HG03342 (cell line): ENCODE results near the gene GPC5.

Experiments
- ATAC-seq: cut with Tn5 transposase; IDR thresholded peaks from one replicate; pipeline ENCODE4 v1.9.1; 2021; ENCODE audit warnings: mild to moderate bottlenecking, moderate library complexity; ENCODE audit not compliant: unreplicated experiment

Gene GPC5

DNA sequence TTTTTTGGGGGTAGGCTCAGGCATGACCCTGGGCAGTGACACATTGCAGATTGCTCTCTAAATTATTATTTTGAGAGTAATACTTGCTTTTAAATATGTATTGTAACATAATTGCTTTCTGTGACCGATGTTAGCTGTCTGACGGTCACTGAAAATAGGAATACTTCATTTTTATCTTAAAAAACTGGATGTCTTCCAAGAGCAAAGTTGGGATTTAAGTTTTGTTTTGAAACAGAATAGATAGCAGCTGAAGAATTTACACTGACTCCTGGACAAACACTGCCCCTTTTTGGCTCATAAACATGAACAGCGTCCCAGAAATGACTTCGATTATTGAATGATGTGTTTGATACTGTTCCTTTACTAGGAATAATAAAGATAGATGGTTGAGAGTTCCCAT, 535.9 kb downstream of the GPC5 start:
- no peak for ATAC-seq

DNA sequence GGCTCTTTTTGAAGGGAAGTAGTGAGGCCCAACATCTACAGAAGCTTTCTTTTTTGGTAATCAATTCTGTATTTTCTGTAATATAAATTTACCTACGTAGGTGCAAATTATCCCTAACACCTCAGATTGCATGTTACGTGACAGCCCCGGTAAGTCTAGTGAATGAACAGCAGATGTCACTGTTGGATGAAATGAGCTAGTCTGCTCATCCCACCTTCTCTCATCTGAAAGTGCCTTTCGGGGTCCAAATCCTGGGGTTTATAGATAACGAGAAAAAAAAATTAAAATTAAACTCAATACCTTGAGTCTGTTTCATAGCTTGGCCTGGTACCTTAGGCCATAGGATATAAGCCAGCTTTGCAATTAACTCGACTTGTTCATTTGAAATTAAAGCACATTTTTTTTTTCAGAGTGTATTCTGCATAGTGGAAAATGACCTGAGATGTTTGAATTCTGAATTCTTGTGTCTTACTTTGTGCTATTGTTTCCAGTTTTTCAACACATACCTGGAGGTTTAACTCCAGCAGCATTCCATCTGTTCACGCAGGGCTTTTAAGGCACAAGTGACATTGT, 548.2 kb downstream of the GPC5 start:
- ATAC-seq, result peak; percentile 56

DNA sequence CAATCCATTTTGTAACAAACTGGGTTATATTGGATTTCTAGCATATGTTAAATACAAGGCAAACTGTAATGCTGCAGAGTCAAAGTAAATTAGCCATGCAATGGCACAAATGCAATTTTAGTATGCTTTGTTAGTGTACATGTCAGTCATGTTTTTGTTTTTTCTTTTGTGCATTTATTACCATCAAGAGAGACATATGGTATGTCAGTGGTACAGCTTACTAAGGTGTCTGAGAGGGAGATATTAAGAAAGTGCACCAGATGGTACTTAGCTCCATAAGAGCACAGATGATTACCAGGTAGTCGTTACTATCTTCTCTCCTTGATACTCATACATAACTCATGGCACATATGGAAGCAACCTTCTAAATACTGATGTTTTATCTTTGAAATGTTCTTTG, 550.3 kb downstream of the GPC5 start:
- no peak for ATAC-seq

DNA sequence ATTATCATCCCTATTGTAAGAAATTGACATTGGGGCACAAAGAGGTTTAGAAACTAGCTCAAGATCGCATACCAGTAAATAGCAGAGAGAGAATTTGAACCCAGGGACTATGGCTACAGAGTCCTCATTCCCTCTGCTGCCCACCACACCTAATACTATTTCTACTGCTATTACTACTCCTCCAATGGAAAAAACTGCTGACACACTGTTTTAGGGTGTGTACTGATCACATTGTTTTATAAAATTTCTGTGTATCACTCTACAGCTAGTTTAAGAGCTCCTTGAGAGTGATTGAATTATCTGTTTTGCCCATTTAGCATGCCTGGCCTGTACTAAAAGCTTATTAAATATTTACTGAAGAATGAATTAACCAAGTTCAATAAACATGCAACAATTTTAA, 552.4 kb downstream of the GPC5 start:
- ATAC-seq, result no peak

DNA sequence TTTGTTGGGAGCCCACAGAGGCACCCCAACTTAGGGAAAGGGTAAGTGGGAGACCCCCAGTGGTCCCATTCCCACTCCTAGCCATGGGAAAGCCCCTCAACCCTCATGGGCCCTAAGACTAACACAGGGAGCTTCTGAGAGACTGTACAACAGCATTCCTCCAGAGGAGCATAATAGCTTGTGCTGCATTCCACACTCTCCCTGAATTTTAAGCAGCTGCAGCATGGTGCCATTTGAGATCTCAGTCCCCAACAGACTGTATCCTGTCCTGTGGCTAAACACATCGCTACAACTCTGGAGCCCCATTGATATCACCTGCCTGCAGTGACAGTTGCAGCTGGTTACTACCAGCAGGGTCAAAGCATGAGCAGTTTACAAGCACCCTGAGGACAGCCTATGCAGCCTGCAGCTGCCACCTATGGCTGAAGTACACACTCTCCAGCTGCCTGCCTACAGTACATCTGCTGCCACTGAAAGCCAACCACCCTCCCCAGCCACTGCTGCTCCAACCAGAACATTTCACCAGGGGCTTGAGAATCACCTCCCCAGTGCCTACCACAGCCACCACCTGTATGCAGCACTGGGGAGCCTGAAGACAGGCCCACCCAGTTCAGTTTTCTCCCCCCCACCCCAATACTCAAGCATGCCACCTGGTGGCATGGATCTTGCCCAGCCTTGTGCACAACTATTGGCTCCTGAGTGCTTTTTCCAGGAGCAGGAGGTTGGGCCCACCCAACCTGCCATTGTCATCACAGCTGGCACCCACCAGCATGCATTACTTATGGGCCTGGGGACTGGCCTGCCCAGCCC, 557.3 kb downstream of the GPC5 start:
- no peak for ATAC-seq

DNA sequence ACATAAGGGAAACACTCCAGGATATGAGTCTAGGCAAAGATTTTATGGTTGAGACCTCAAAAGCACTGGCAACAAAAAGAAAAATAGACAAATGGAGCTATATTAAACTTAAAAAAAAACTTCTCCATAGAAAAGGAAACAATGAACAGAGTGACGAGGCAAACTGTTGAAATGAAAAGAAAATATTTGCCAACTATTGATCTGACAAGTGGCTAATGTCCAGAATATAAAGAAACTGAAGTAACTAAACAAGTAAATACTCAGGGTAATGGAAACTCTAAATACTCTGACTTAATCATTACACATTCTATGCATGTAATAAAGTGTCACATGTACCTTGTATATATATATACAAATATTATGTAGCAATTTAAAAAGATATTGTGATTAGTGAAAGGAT, 562.5 kb downstream of the GPC5 start:
- ATAC-seq, result no peak

DNA sequence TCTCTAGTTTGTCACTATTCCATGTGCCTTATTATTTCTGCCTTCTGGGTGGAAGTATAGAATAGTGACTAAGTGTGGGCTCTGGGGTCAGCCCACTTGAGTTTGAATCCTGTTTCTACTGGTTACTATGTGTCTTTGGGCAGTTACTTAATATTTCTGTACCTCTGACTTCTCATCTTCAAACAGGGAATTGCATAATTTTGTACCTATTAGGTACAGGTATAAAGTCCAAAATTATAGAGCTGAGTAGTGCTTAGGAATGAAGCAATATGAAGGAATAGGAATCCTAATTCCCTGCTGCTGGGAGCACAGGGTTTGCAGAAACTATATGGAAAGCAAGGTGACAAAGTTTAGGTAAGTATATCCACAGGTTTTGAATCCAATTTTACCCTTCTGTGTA, 564.5 kb downstream of the GPC5 start:
- ATAC-seq, result no peak

DNA sequence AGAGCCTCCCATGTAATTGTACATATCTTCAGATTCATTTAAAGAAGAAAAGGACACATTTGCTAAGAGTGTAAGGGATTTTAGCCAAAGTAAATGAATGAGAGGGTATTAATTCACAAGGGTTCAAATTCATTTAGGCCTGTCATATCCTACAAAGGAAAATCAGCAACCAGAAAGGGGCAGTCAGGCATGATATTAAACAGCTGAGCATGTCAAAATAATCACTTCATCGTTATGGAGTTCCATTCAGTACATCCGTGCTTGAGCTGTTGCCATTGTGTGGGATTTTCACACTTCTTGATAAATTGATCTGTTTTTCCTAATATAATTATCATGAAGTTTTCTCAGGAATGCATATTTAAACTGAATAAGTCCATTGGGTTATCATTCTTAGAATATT, 567.1 kb downstream of the GPC5 start:
- no peak for ATAC-seq

DNA sequence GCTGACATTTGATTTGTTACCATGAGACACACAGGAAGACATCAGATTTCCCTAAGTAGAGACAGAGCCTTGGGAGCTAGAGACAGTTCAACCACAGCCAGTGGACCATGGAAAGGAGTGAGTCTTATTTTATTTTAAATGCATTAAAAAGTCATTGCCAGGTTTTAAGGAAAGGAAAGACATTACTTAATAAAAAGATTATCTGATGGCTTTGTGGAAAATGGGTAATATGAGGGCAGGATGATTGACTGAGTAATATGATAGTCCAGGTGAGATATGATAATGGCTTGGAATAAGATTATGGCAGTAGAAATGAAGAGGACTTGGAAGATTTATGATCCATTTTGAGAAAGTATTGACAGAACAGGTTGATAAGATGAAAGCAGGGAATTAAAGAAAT, 580.1 kb downstream of the GPC5 start:
- no peak for ATAC-seq

DNA sequence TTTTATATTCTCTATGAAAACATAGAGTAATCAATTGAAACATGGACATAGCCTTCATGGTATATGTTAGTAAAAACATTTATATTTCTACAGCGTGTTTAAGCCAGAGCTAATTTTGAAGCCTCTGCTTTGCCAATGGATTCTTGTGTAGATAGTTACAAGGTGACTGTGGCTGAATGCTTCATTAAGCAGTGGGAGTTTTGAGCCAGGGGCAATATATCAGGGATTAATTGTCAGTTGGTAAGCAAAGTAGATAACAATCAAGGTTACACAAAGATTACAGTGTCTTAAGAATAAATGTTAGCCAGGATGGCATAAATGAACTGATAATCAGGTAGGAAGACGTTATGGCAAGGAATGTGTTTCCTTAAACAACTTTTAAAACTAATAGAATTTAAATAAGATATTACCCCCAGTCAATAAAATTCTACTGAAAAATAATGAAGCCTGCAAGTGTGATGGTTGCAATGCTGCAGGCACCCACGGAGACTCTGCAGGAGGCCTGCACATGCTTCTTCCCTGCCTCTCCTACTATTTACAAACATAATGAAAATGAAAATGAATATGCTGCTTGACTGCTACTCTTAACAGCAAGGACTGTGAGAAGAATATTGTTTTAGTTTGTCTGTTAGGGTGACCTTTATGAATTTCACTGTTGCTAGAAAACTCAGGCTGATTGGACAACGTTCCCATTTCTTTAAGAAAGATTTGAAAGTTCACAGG, 588.5 kb downstream of the GPC5 start:
- ATAC-seq, result no peak

DNA sequence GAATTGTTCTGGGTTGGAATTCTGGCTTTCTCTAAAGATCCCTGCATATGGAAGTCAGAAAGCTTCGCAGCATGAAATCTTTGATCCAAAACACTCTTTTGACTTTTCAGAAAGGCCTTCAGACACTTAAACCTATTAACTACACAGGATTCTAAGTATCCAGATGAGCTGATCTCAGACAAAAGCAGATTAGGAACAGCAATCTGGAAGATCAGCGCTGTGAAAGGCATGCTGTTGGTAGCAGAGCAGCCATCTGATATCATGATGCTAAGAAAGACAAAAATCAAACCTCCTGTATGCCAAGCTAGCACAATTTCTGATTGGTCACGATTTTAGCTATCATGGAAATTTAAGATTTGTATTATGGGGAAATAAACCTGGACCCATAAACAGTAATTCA, 589.9 kb downstream of the GPC5 start:
- no peak for ATAC-seq

DNA sequence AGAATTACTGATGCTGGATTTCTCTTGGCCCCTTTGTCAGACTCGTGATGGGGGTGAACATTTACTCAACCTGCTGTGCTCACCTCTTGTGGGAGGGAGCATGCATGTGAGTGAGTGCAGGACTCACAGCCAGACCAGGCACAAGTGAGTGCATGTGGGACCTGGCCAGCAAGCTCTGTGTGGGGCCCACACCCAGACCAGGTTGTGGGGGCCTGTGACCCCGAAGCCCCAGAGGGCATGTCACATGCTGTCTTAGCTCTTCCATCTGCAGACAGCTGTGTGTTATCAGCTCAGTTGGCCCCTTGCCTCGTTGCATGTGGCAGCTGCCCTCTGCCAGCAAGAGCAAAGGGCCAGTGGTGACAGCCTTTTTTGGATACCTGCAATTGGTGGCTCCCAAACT, 614.4 kb downstream of the GPC5 start:
- ATAC-seq, result no peak

DNA sequence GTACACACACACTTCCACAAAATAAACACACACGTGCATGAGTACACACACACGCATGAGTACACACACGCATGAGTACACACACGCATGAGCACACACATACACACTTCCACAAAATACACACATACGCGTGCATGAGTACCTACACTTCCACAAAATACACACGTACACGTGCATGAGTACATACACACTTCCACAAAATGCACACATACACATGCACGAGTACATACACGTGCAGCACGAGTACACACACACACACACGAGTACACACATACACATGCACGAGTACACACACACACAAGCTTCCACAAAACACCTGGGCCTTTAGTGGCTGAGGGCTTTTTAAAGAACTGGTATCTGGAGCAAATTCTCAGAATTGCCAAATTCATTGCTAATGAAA, 619.3 kb downstream of the GPC5 start:
- no peak for ATAC-seq

DNA sequence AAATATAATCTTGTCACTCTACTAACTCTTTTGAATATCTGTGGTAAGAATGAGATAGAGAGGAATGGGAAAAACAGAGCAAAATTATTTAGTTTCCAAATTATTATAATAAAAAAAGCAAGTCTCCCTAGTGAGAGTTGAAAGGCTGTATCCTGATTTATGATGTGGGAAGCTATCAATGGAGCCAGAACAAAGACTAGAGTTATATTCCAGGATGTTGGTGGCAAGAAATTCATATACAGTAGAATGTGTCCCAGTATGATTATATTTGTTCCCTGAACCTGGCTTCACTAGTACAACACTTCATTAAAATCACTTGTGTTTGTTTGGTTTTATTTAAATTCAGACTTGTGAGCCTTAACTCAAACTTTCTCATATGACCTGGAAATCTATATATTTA, 630.3 kb downstream of the GPC5 start:
- no peak for ATAC-seq

DNA sequence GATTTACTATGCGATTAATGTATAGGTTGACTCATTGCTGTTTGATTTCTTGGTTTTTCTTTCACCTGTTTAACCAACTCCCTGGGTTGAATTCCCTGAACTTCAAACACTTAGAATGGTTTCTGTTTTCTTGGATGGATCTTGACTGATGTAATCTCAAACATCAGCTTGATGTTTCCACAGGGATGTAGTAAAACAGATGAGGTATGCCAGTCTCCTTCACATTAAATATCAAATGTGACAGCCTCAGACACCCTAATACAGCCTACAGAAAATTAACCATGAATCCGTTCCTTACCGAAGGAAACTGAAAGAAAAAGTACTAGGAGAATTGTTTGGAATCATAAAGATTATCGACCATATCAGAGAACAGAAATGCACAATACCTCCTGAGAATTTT, 631.2 kb downstream of the GPC5 start:
- ATAC-seq, result no peak

DNA sequence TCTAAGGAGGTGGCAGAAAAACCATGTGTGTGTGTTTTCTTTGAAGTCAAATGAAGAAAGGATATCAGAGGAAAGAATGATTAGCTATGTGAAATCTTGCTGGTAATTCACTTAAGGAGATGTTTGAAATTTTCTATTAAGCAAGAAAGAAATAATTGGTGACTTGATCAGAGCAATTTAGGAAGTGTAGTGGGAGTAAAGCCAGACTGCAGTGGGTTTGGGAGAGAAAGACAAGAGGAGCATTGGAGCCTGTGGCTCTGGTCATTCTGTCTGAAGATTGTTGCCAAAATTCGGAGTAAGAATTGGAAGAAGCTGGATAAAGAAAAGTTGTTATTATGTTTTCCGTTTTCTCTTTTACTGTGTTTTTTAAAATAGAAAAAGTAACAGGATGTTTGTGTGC, 640.5 kb downstream of the GPC5 start:
- ATAC-seq, result no peak

DNA sequence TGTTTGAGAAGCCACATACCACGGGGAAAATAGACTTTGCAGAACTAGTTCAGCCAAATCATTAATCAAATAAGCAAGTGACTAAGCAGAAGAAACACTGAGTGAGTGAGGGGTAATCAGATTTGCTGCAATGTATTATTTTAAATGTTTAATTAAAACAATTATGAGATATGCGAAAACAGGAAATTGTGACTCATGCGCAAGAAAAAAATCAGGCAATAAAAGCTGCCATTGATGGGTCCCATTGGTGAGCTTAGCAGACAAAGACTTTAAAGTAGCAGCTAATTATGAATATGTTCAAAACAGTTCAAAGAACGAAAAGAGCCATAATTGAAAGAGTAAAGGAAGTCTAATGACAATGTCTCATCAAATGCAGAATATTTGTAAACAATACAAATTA, 644.1 kb downstream of the GPC5 start:
- ATAC-seq, result no peak

DNA sequence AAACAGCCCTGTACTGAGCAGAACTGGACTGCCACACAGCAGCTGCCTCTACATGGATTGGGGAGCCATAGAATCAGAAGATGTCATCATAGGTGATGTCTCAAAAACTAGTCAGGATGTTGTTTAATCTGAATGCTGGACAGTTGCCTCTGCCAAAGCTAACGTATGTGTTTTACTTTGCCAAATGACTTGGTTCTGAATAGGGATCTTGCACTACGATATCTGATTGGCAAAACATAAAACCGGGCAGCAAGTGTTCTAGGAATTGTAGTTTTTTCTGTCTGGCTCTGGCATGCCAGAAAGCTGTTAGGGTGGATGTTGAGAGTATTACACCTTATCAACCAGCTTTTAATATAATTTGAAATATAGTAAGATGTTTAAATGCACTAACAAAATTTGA, 645.9 kb downstream of the GPC5 start:
- ATAC-seq, result no peak

DNA sequence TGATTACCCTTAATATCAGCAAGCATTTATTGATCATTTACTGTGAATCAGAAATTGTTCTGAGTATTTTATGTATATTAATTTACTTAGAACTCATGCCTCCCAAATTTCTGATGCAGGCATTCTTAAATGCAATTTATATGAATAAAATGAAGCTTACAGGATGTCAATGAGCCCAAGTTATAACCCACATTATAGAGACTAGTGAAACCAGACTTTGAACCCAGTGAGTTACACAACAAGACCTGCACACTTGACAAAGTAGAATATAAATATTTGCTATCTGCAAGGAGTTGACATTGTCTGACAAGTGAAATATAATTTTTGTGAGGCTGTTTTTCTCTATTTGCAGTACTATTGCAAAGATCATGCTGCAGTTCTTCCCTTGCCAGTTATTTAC, 656.0 kb downstream of the GPC5 start:
- no peak for ATAC-seq

DNA sequence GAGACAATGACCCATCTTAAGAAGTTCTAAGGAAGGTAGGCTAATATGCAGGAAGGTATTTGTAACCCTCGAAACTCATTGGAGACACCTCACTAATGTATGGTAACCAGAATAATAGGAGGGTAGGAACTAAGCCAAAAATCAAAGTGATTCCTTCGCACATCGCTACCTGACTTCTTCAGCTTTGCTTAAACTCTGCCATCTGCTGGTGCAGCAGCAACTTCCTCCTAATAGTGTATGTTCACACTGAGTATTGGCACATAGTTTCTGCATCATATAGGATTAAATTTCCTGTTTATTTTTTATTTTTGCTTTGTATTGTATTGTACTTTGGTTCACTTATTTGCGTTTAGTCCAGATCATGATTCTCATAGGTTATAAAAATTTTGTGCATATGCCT, 676.2 kb downstream of the GPC5 start:
- ATAC-seq, result no peak

DNA sequence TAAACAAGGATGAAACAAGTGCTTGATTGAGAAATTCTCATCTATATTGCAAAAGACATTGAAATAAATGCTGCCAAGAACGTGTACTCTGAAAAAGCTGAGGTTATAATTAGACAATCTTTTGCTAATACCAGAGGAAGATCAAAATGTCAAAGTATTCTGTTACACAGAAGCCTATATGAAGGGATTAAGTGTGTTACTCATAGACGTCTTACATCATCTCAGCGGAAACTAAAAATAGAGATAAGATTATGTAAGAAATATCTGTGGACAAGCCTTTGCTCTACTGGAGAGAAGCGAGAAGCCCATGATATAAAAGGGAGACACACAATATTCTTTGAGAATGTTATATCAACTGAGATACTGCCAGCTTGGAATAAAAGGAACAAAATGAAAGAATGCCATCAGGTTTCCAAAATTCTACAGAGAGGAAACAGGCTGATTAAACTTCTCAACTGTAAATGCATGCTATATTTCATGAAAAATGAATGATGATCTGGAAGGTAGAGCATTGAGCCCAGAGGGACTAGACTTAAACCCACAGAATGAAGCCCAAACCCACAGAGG, 699.0 kb downstream of the GPC5 start:
- no peak for ATAC-seq

DNA sequence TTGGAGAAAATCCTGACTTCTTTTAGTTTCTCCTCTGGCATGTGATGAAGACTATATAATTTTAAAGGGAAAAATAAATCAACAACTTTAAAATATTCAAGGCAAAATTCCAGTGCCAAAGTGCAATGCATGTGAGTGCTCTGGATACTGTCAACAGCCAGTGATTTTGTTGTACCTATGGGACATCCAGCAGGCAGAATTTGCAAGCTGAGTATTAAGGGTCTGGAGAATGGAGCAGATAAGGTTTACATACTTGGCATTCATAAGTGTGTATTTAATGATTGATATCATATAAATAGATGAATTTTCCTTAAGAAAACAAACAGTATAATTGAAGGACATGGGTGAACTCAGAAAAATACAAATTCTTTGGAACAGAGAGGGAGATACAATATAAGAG, 703.4 kb downstream of the GPC5 start:
- no peak for ATAC-seq
